Measurements from ENCODE around the gene AAK1. TPM values are rescaled to one million over a fixed set of nuclear protein-coding genes. Genes with fewer than 3 reads are reported as not detected.
"Not testable (repeated sequence)": the region's sequence is repeated elsewhere in the genome, so short reads cannot be mapped to it uniquely, and the experiment has no call there.

Gene AAK1
- total RNA-seq, 2 donors from 2014 or later, result 70.7 to 77.3 TPM

DNA sequence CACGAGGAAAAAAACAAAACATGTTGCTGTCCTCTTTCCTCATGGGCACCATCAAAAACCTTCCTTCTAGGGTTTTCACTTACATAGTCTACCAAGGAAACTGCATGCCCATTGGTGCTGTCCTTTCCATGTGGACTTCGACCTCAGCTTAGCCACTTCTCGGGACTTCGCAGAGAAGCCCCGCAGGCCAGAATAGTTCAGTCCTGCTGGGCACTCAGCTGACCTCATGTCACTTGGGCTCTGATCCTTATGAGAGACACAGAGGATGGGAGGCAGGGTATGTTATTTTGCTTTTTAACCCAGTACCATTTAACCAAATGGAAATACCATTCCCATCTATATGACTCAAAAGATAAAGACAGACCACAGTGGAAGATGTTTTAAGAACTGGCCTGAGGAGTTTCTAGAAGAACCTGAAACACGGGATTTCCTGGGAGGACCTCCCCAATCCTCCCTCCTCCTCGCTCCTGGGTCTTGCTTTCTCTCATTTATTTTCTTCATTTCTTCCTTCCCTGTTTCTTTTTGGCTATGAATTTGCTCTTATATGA, 28.4 kb downstream of the AAK1 start:
- 88% methylated on average over 7 of the region's 7 CpGs for WGBS
- no peaks in the 10 kb centered on the region for H3K27me3 ChIP-seq (replicated peaks; ENCODE audit: insufficient read depth)
- H3K36me3 ChIP-seq, result no peaks in the 10 kb centered on the region
- no peaks in the 10 kb centered on the region for H3K4me1 ChIP-seq (replicated peaks)
- DNase-seq (ENCODE audit: low spot score), result no peak
- no peaks in the 10 kb centered on the region for H3K9me3 ChIP-seq
- H3K27ac ChIP-seq, result no peak overlapping the region
- intact Hi-C loops (cut with DNase I), result no loop called here
- TF ChIP-seq, protein P1, sequence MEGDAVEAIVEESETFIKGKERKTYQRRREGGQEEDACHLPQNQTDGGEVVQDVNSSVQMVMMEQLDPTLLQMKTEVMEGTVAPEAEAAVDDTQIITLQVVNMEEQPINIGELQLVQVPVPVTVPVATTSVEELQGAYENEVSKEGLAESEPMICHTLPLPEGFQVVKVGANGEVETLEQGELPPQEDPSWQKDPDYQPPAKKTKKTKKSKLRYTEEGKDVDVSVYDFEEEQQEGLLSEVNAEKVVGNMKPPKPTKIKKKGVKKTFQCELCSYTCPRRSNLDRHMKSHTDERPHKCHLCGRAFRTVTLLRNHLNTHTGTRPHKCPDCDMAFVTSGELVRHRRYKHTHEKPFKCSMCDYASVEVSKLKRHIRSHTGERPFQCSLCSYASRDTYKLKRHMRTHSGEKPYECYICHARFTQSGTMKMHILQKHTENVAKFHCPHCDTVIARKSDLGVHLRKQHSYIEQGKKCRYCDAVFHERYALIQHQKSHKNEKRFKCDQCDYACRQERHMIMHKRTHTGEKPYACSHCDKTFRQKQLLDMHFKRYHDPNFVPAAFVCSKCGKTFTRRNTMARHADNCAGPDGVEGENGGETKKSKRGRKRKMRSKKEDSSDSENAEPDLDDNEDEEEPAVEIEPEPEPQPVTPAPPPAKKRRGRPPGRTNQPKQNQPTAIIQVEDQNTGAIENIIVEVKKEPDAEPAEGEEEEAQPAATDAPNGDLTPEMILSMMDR (IDR thresholded peaks at IDR 0.05), result no peak
- no peak for TF ChIP-seq POLR2AphosphoS5 (IDR thresholded peaks at IDR 0.05)
- no peak for TF ChIP-seq POLR2A (IDR thresholded peaks at IDR 0.05)
- no peak overlapping the region for H3K4me3 ChIP-seq

DNA sequence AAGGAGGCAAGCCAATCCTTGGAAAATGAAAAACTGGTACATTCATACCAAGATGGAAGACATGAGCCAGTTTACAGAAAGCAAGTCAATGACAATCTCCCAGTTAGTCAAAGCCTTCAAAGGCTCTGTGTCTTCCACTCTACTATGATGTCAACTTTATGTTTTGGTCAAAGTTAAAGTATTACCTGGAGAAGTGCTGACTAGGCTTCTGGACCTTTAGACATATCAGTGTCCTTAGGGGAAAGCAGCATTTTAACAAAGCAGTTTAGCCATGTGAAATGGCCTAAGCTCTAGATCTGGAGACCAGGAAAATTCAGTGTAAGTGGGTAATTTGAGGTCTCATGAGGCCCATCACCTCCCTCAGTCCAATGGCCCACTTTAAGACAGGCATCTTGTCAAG, 30.8 kb downstream of the AAK1 start:
- H3K27me3 ChIP-seq (replicated peaks; ENCODE audit: insufficient read depth), result no peaks in the 10 kb centered on the region
- H3K4me3 ChIP-seq, result no peak overlapping the region
- TF ChIP-seq POLR2AphosphoS5 (IDR thresholded peaks at IDR 0.05), result no peak
- TF ChIP-seq, protein P1 (IDR thresholded peaks at IDR 0.05), result no peak
- TF ChIP-seq POLR2A (IDR thresholded peaks at IDR 0.05), result no peak
- H3K36me3 ChIP-seq, result no peaks in the 10 kb centered on the region
- H3K4me1 ChIP-seq (replicated peaks), result no peaks in the 10 kb centered on the region
- intact Hi-C loops (cut with DNase I), result no loop called here
- H3K27ac ChIP-seq, result no peak overlapping the region
- DNase-seq (ENCODE audit: low spot score), result no peak
- H3K9me3 ChIP-seq, result no peaks in the 10 kb centered on the region

DNA sequence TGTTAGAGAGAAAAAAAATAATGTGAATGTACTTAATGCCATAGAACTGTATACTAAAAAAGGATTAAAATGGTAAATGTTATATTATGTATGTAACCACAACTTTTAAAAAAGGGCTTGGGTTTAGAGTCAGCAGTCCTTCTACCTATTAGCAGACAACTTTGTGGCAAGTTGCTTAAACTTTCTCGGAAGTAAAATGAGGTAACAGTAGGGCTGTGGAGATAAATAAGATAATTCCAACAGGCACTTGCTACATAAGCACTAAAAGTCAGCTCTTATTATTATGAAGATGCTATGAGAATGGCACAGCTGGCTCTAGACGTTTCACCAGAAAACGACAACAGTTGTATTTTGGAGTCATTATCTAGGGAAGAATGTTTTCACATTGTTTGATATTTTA, 31.3 kb downstream of the AAK1 start:
- Histone ChIP-seq H3K36me3 (no peaks in the 10 kb centered on the region), H3K4me3 (no peak overlapping the region), H3K27me3 (replicated peaks; ENCODE audit: insufficient read depth) (no peaks in the 10 kb centered on the region), H3K9me3 (no peaks in the 10 kb centered on the region), H3K4me1 (replicated peaks) (no peaks in the 10 kb centered on the region), H3K27ac (no peak overlapping the region)
- TF ChIP-seq POLR2AphosphoS5 (IDR thresholded peaks at IDR 0.05) (no peak), POLR2A (IDR thresholded peaks at IDR 0.05) (no peak)
- TF ChIP-seq, protein P1 (IDR thresholded peaks at IDR 0.05), result no peak
- intact Hi-C loops (cut with DNase I), result no loop called here
- DNase-seq (ENCODE audit: low spot score), result no peak
- WGBS, result 96% methylated on average over 3 of the region's 3 CpGs

DNA sequence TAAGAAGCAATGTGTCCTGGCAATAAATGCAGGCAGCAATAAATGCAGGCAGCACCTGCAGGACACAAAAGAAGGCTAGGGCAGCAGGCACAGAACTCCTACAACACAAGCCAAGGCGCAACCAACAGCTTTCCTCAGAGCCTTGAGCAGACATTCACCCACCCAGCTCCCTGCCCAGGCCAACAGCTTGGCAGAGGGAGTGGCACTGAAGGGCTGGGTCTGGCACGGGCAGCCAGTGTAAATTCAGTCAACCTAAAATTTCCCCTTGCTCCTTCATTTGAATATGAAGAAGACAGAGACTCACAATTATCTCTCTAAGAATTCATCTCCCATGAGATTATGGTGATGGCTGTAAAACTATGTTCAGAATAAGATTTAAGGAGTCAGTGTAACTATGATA, 35.4 kb downstream of the AAK1 start:
- intact Hi-C loops (cut with DNase I), result no loop called here
- Histone ChIP-seq H3K9me3 (no peaks in the 10 kb centered on the region), H3K4me1 (replicated peaks) (no peaks in the 10 kb centered on the region), H3K27ac (no peak overlapping the region), H3K27me3 (replicated peaks; ENCODE audit: insufficient read depth) (no peaks in the 10 kb centered on the region), H3K36me3 (no peaks in the 10 kb centered on the region), H3K4me3 (no peak overlapping the region)
- DNase-seq (ENCODE audit: low spot score), result no peak
- no peak for TF ChIP-seq POLR2AphosphoS5 (IDR thresholded peaks at IDR 0.05)
- no peak for TF ChIP-seq POLR2A (IDR thresholded peaks at IDR 0.05)
- TF ChIP-seq, protein P1 (IDR thresholded peaks at IDR 0.05), result no peak
- WGBS, result 83% methylated on average over 2 of the region's 2 CpGs

DNA sequence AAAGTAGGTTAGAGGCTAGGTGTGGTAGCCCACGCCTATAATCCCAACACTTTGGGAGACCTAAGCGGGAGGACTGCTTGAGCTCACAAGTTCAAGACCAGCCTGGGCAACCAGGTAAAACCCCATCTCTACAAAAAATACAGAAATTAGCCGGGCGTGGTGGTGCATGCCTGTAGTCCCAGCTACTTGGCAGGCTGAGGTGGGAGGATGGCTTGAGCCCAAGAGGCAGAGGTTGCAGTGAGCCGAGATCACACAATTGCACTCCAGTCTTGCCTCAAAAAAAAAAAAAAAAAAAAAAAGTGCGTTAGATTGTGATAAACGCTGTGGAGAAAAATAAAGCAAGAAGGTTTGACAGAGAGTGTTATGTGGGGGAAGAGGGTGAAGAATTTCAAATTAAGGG, 36.8 kb downstream of the AAK1 start:
- H3K9me3 ChIP-seq; H3K4me1 ChIP-seq (replicated peaks); H3K4me3 ChIP-seq; H3K27me3 ChIP-seq (replicated peaks; ENCODE audit: insufficient read depth); H3K36me3 ChIP-seq; H3K27ac ChIP-seq; intact Hi-C loops (cut with DNase I); DNase-seq (ENCODE audit: low spot score): not testable (repeated sequence)
- WGBS, result 64% methylated on average over 7 of the region's 7 CpGs

All from prostate gland (tissue), 2 donors.